Hepatocyte (in vitro differentiated cells): Measurements from ENCODE around the gene SMIM9.
"Not testable (repeated sequence)": the region's sequence is repeated elsewhere in the genome, so short reads cannot be mapped to it uniquely, and the experiment has no call there.

ENCODE experiments used
- EZH2 ChIP-seq: fragments of 200-600 bp; sonication (generic); IDR thresholded peaks from 2 replicates; pipeline ENCODE4 v1.6.1; 2016; ENCODE audit warnings: antibody characterized with exemption, mild to moderate bottlenecking, borderline replicate concordance
- EZH2phosphoT487 ChIP-seq: fragments of 200-600 bp; sonication (generic); IDR thresholded peaks from one replicate; pipeline ENCODE4 v1.6.1; 2018; ENCODE audit warnings: antibody characterized with exemption, mild to moderate bottlenecking, low read depth, moderate library complexity; ENCODE audit not compliant: unreplicated experiment, severe bottlenecking
- TF ChIP-seq, protein P1 (sequence below): fragments of 200-600 bp; sonication (generic); IDR thresholded peaks from 2 replicates; pipeline ENCODE4 v1.5.1; 2016; ENCODE audit warnings: antibody characterized with exemption, mild to moderate bottlenecking; ENCODE audit not compliant: poor library complexity

DNA sequence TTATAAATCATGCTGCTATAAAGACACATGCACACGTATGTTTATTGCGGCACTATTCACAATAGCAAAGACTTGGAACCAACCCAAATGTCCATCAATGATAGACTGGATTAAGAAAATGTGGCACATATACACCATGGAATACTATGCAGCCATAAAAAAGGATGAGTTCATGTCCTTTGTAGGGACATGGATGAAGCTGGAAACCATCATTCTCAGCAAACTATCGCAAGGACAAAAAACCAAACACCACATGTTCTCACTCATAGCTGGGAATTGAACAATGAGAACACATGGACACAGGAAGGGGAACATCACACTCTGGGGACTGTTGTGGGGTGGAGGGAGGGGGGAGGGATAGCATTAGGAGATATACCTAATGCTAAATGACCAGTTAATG, 8.9 kb downstream of the SMIM9 start:
- TF ChIP-seq, protein P1, sequence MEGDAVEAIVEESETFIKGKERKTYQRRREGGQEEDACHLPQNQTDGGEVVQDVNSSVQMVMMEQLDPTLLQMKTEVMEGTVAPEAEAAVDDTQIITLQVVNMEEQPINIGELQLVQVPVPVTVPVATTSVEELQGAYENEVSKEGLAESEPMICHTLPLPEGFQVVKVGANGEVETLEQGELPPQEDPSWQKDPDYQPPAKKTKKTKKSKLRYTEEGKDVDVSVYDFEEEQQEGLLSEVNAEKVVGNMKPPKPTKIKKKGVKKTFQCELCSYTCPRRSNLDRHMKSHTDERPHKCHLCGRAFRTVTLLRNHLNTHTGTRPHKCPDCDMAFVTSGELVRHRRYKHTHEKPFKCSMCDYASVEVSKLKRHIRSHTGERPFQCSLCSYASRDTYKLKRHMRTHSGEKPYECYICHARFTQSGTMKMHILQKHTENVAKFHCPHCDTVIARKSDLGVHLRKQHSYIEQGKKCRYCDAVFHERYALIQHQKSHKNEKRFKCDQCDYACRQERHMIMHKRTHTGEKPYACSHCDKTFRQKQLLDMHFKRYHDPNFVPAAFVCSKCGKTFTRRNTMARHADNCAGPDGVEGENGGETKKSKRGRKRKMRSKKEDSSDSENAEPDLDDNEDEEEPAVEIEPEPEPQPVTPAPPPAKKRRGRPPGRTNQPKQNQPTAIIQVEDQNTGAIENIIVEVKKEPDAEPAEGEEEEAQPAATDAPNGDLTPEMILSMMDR: not testable (repeated sequence)
- not testable (repeated sequence) for TF ChIP-seq EZH2, EZH2phosphoT487
